H1 (cell line): ENCODE data around the gene GFAP. TPM values are rescaled to one million over a fixed set of nuclear protein-coding genes. Genes with fewer than 3 reads are reported as not detected.
A peak's percentile ranks its signal among the peaks of the same experiment; 100 is the strongest.

ENCODE experiments used
- CTCF ChIA-PET: fragments of 300-600 bp; sonication (Branson Sonifier 250); formaldehyde crosslinking; loops from one replicate; lab custom pipeline; 2021; ENCODE audit not compliant: partially characterized antibody; lab: Charles Lee
- POLR2A ChIA-PET: fragments of 300-600 bp; sonication (Branson Sonifier 250); formaldehyde crosslinking; loops from one replicate; lab custom pipeline; 2021; ENCODE audit warnings: inconsistent platforms; ENCODE audit not compliant: partially characterized antibody; lab: Charles Lee
- DNase-seq, 2 experiments: peaks; one replicate each; pipeline versions ENCODE4 v3.0.0 to v3.0.0-alpha.2; 2010 to 2022; ENCODE audit warnings: low spot score in 2 of 2, low read depth in 1 of 2, mixed read lengths in 1 of 2
- FAIRE-seq: peaks from 2 replicates; lab custom pipeline; 2011; peaks lifted over from hg19 to GRCh38; lab: Jason Lieb, UNC
- H2AFZ ChIP-seq: 2 replicates; pipeline ENCODE4 v1.8.1; 2012; ENCODE audit warnings: low read length, inconsistent platforms
- H2AK5ac ChIP-seq: 2 replicates; pipeline ENCODE4 v1.6.1; 2013; ENCODE audit warnings: low read depth, low read length
- H2BK120ac ChIP-seq: replicated peaks from 2 replicates; pipeline ENCODE3; 2013; ENCODE audit warnings: low read depth, low read length, inconsistent platforms
- H2BK12ac ChIP-seq: 2 replicates; pipeline ENCODE4 v1.6.1; 2013; ENCODE audit warnings: low read depth, low read length
- H2BK15ac ChIP-seq: 2 replicates; pipeline ENCODE4 v1.6.1; 2013; ENCODE audit warnings: low read length
- H2BK20ac ChIP-seq: 2 replicates; pipeline ENCODE4 v1.6.1; 2013; ENCODE audit warnings: low read length
- H2BK5ac ChIP-seq: 2 replicates; pipeline ENCODE4 v1.6.1; 2013; ENCODE audit warnings: low read depth, low read length
- H3K14ac ChIP-seq: 2 replicates; pipeline ENCODE4 v1.6.1; 2013; ENCODE audit warnings: inconsistent platforms; ENCODE audit not compliant: insufficient read length
- H3K18ac ChIP-seq: 2 replicates; pipeline ENCODE4 v1.6.1; 2013; ENCODE audit warnings: low read length; ENCODE audit errors: extremely low read depth
- H3K23ac ChIP-seq: 2 replicates; pipeline ENCODE4 v1.6.1; 2013; ENCODE audit warnings: inconsistent platforms; ENCODE audit not compliant: insufficient read length
- H3K23me2 ChIP-seq: 2 replicates; pipeline ENCODE4 v1.6.1; 2013; ENCODE audit warnings: low read depth, low read length
- H3K27ac ChIP-seq: 2 replicates; pipeline ENCODE4 v1.6.1; 2011; ENCODE audit warnings: low read depth, low read length, inconsistent platforms
- H3K27me3 ChIP-seq, 4 experiments: replicated peaks in 1 of 4; 1 replicate in 1 of 4; 2 replicates in 3 of 4; pipeline versions ENCODE4 v1.6.1 to v1.8.1; 2011 to 2013; ENCODE audit warnings: low read length in 3 of 4, mild to moderate bottlenecking in 3 of 4, inconsistent platforms in 2 of 4, mixed read lengths in 2 of 4, moderate library complexity in 1 of 4; ENCODE audit not compliant: control insufficient read depth in 3 of 4, insufficient read depth in 3 of 4; ENCODE audit errors: extremely low read depth in 1 of 4
- H3K36me3 ChIP-seq, 4 experiments: 2 replicates each; pipeline versions ENCODE4 v1.6.1 to v1.8.1; 2011 to 2013; ENCODE audit warnings: mild to moderate bottlenecking in 4 of 4, low read length in 3 of 4, moderate library complexity in 2 of 4, control low read depth in 1 of 4, inconsistent platforms in 1 of 4; ENCODE audit not compliant: insufficient read depth in 4 of 4, control insufficient read depth in 2 of 4
- H3K4ac ChIP-seq: replicated peaks from 2 replicates; pipeline ENCODE3; 2013; ENCODE audit warnings: low read length, low read depth, mixed read lengths, inconsistent platforms; ENCODE audit not compliant: insufficient read length
- H3K4me1 ChIP-seq, 4 experiments: replicated peaks in 1 of 4; 1 replicate in 1 of 4; 2 replicates in 3 of 4; pipeline versions ENCODE4 v1.6.1 to v1.8.1; 2011 to 2013; ENCODE audit warnings: low read length in 3 of 4, inconsistent platforms in 2 of 4, mixed read lengths in 1 of 4; ENCODE audit not compliant: insufficient read depth in 4 of 4, control insufficient read depth in 3 of 4
- H3K4me2 ChIP-seq, 2 experiments: 2 replicates each; pipeline versions ENCODE4 v1.6.1 to v1.8.1; 2011 to 2013; ENCODE audit warnings: low read depth in 2 of 2, low read length in 2 of 2, control low read depth in 1 of 2, inconsistent platforms in 1 of 2, mild to moderate bottlenecking in 1 of 2; ENCODE audit not compliant: insufficient read depth in 1 of 2
- H3K4me3 ChIP-seq, 4 experiments: fragments of 200-600, 300-600 bp in 1 of 4; sonication (generic), shearing (Covaris generic), sonication (Bioruptor Twin) in 1 of 4; 2 replicates each; pipeline versions ENCODE4 v1.5.1 to v1.8.1; 2011 to 2016; ENCODE audit warnings: low read length in 4 of 4, low read depth in 3 of 4, control low read depth in 2 of 4, inconsistent platforms in 2 of 4, mild to moderate bottlenecking in 2 of 4, mixed read lengths in 1 of 4, moderate library complexity in 1 of 4; ENCODE audit not compliant: insufficient read depth in 2 of 4; ENCODE audit errors: extremely low read depth in 1 of 4
- H3K56ac ChIP-seq: replicated peaks from 2 replicates; pipeline ENCODE3; 2013; ENCODE audit warnings: low read depth, mild to moderate bottlenecking, mixed read lengths, low read length, inconsistent platforms; ENCODE audit not compliant: insufficient read length
- H3K79me1 ChIP-seq: 2 replicates; pipeline ENCODE4 v1.6.1; 2013; ENCODE audit warnings: low read depth, low read length, control low read depth
- H3K79me2 ChIP-seq, 2 experiments: 2 replicates each; pipeline versions ENCODE4 v1.6.1 to v1.8.1; 2012 to 2013; ENCODE audit warnings: low read length in 2 of 2, mild to moderate bottlenecking in 2 of 2, inconsistent platforms in 1 of 2; ENCODE audit not compliant: insufficient read depth in 2 of 2, control insufficient read depth in 1 of 2
- H3K9ac ChIP-seq, 4 experiments: replicated peaks in 1 of 4; 1 replicate in 1 of 4; 2 replicates in 3 of 4; pipeline versions ENCODE4 v1.6.1 to v1.8.1; 2011 to 2013; ENCODE audit warnings: low read depth in 3 of 4, low read length in 3 of 4, control low read depth in 2 of 4, mild to moderate bottlenecking in 2 of 4, moderate library complexity in 2 of 4, inconsistent platforms in 1 of 4; ENCODE audit errors: extremely low read depth in 1 of 4
- H3K9me3 ChIP-seq, 2 experiments: 2 replicates each; pipeline versions ENCODE4 v1.6.1 to v1.8.1; 2012 to 2013; ENCODE audit warnings: mild to moderate bottlenecking in 2 of 2, moderate library complexity in 2 of 2, control low read depth in 1 of 2, inconsistent platforms in 1 of 2, low read depth in 1 of 2, low read length in 1 of 2, mixed read lengths in 1 of 2; ENCODE audit not compliant: insufficient read depth in 2 of 2
- H4K20me1 ChIP-seq, 2 experiments: replicated peaks in 1 of 2; 2 replicates each; pipeline versions ENCODE3 to v1.8.1; 2011 to 2013; ENCODE audit warnings: inconsistent platforms in 2 of 2, low read length in 2 of 2, mild to moderate bottlenecking in 1 of 2; ENCODE audit not compliant: insufficient read depth in 2 of 2, control insufficient read depth in 1 of 2
- H4K5ac ChIP-seq: 2 replicates; pipeline ENCODE4 v1.6.1; 2013; ENCODE audit warnings: low read length, low read depth, mixed read lengths, inconsistent platforms; ENCODE audit not compliant: insufficient read length
- H4K8ac ChIP-seq: 2 replicates; pipeline ENCODE4 v1.8.0; 2013; ENCODE audit warnings: mild to moderate bottlenecking, moderate library complexity, low read length, inconsistent platforms; ENCODE audit not compliant: insufficient read depth; ENCODE audit errors: extremely low read depth
- H4K91ac ChIP-seq: replicated peaks from 2 replicates; pipeline ENCODE3; 2013; ENCODE audit warnings: low read length, mixed read lengths, inconsistent platforms; ENCODE audit not compliant: insufficient read length
- ASH2L ChIP-seq: fragments of 200-600, 300-600 bp; sonication (generic); IDR thresholded peaks from one replicate; pipeline ENCODE4 v1.7.1; 2017; ENCODE audit warnings: low read length
- CBX5 ChIP-seq: fragments of 300-800, 300-1000 bp; sonication (generic); IDR thresholded peaks from 2 replicates; pipeline ENCODE4 v1.7.1; 2016; ENCODE audit warnings: antibody characterized with exemption, low read length, low read depth
- KDM4A ChIP-seq: IDR thresholded peaks from one replicate; pipeline ENCODE4 v1.7.1; 2012; ENCODE audit warnings: low read depth, mild to moderate bottlenecking, moderate library complexity, low read length, inconsistent platforms; ENCODE audit not compliant: severe bottlenecking
- RXRA ChIP-seq: IDR thresholded peaks from 2 replicates; pipeline ENCODE4 v1.6.1; 2011; ENCODE audit warnings: low read depth, mild to moderate bottlenecking, low read length, moderate library complexity; ENCODE audit not compliant: insufficient read depth
- SIX5 ChIP-seq: IDR thresholded peaks from 2 replicates; pipeline ENCODE4 v1.6.1; 2011; ENCODE audit warnings: mild to moderate bottlenecking, low read depth, low read length
- SUZ12 ChIP-seq: fragments of 200-600 bp; sonication (generic); IDR thresholded peaks from 2 replicates; pipeline ENCODE4 v1.6.1; 2012; ENCODE audit warnings: mild to moderate bottlenecking, inconsistent platforms, low read length, moderate library complexity, mixed read lengths
- TCF12 ChIP-seq: IDR thresholded peaks from 2 replicates; pipeline ENCODE4 v1.6.1; 2011; ENCODE audit warnings: low read depth, mild to moderate bottlenecking, low read length
- YY1 ChIP-seq: IDR thresholded peaks from 2 replicates; pipeline ENCODE4 v1.6.1; 2011; ENCODE audit warnings: low read depth, mild to moderate bottlenecking, low read length
- WGBS, 2 experiments: shearing (Covaris generic) in 1 of 2; methylation state at CpG; one replicate each; pipeline versions ENCODE4 v1.1.6 to v1.1.7; 2013 to 2015; ENCODE audit warnings: low lambda C conversion rate in 2 of 2, mixed read lengths in 2 of 2, inconsistent platforms in 1 of 2, low coverage in 1 of 2, missing lambda C conversion rate in 1 of 2; ENCODE audit not compliant: insufficient replicate concordance in 2 of 2, insufficient coverage in 1 of 2, insufficient read length in 1 of 2; ENCODE audit errors: extremely low coverage in 1 of 2, missing lambda C conversion rate in 1 of 2; 5-methylcytosine and 5-hydroxymethylcytosine counted together
- long read RNA-seq, 2 experiments: library from RNA in 1 of 2; library from capped mRNA in 1 of 2; stranded (forward); transcript quantifications; one replicate each; pipeline ENCODE4 v2.0.0, GENCODE V29; 2021; ENCODE audit warnings: inconsistent platforms in 1 of 2
- polyA minus RNA-seq, 3 experiments: library from RNA; depleted of rRNA, polyadenylated mRNA; stranded (reverse); fragments of >200 nt; gene quantifications; 1 replicate in 2 of 3; 2 replicates in 1 of 3; pipeline ENCODE4 v1.2.3, GENCODE V29; 2011
- polyA plus RNA-seq, 7 experiments: library from polyadenylated mRNA; depleted of rRNA in 3 of 7; stranded (reverse) in 5 of 7; unstranded in 2 of 7; fragments of >200 nt in 5 of 7; fragments of 200-250 nt in 2 of 7; gene quantifications; 1 replicate in 5 of 7; 2 replicates in 1 of 7; 4 replicates in 1 of 7; pipeline versions ENCODE4 v1.2.1 to v1.2.3, GENCODE V29; 2011 to 2013; ENCODE audit warnings: missing spikeins in 2 of 7, mixed read lengths in 2 of 7
- total RNA-seq: library from RNA; stranded (reverse); fragmentation: NEBNext Ultra II Directional; extraction: Animal tissue kit (Norgen Biotek cat#: 25700); gene quantifications from 2 replicates; pipeline ENCODE4 v1.2.1, GENCODE V29; 2021
- TF ChIP-seq, protein P1 (sequence below), 3 experiments: IDR thresholded peaks; 1 replicate in 2 of 3; 2 replicates in 1 of 3; pipeline versions ENCODE4 v1.5.1 to v1.6.1; 2011; ENCODE audit warnings: low read length in 3 of 3, mild to moderate bottlenecking in 3 of 3, inconsistent platforms in 2 of 3, low read depth in 1 of 3, moderate library complexity in 1 of 3; ENCODE audit not compliant: insufficient read depth in 1 of 3; ENCODE audit errors: control extremely low read depth in 1 of 3

Gene GFAP
- total RNA-seq (1.3 and 1.6 TPM in 2 replicates), polyA plus RNA-seq (2011; rRNA removed) (1.5 and 2.4 TPM in 2 replicates), polyA minus RNA-seq (2011; rRNA and poly(A)+ RNA removed) (0.13 and 0.66 TPM in 2 replicates)
- polyA plus RNA-seq (2011; cell fraction: cytosol; rRNA removed) = 2.4 TPM
- polyA plus RNA-seq (2011; cell fraction: nucleus; rRNA removed) = 2.7 TPM
- polyA plus RNA-seq (2012, experiment 1 of 2) = 0.75 to 2.3 TPM (median 2.0 TPM) in 4 replicates
- polyA plus RNA-seq (2012, experiment 2 of 2) = 1.8 TPM
- polyA plus RNA-seq (2013, experiment 1 of 2) = 1.3 TPM
- polyA plus RNA-seq (2013, experiment 2 of 2) = 0.98 TPM
- polyA minus RNA-seq (2011; cell fraction: cytosol; rRNA and poly(A)+ RNA removed) = not detected
- 1.2 TPM for polyA minus RNA-seq (2011; cell fraction: nucleus; rRNA and poly(A)+ RNA removed)
- long read RNA-seq, experiment 1 = 0 reads
- long read RNA-seq, experiment 2, partial matches to known transcripts = 0 of 1 reads
- long read RNA-seq, experiment 2, other reads (novel, unspliced or antisense) = 0 of 1 reads

DNA sequence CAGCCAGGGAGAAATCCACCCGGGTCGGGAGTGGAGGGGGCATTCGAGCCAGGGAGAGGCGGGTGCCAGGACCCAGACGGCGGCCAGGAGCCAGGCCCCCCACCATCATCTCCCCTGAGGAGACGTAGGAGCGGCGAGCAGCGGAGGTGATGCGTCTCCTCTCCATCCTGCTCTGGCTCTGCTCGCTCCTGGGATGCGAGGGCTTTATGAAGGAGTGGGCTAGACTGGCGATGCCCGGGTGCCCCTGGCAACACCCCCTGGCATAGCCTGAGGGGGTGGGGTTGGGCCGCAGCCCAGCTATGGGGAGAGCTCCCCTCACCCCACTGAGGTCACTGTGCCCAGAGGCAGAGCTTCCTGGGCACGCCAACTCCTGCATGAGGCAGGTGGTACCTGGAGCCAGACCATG is at the start of gene GFAP:
Gene GFAP (minus strand): TSS at position 180 of the 406 bp plus-strand sequence. CDS start 14 bp downstream, at position 166.
- Histone ChIP-seq H2AFZ (no peak within 1 kb of the TSS), H3K23ac (no peak within 1 kb of the TSS), H2AK5ac (no peak within 1 kb of the TSS), H3K4me2 (no peak within 1 kb of the TSS), H3K23me2 (peaks cover 6% of the 10 kb centered on the region), H3K56ac (no peak within 1 kb of the TSS), H4K91ac (no peak within 1 kb of the TSS), H2BK12ac (0 out of 2 replicates have a peak within 1 kb of the TSS, but pooled peaks have one; percentile 84), H3K79me1 (no peaks in the 10 kb centered on the region), H4K20me1 (no peaks in the 10 kb centered on the region), H3K27ac (no peak within 1 kb of the TSS), H3K36me3 (no peaks in the 10 kb centered on the region), H2BK120ac (no peak within 1 kb of the TSS), H3K4me3 (no peak within 1 kb of the TSS), H3K4ac (no peak within 1 kb of the TSS), H3K4me1 (peaks cover 0 to 7% (median 6%) of the 10 kb centered on the region in 4 experiments; a peak in 5 of 7 replicates), H4K8ac (no peak within 1 kb of the TSS; the same call in 1 of the 2 replicates), H3K18ac (no peak within 1 kb of the TSS), H3K79me2 (no peaks in the 10 kb centered on the region), H3K9ac (no peak within 1 kb of the TSS), H2BK15ac (no peak within 1 kb of the TSS), H3K9me3 (no peaks in the 10 kb centered on the region), H4K5ac (no peak within 1 kb of the TSS), H3K27me3 (peaks cover 0 to 21% (median 14%) of the 10 kb centered on the region in 4 experiments; a peak in 6 of 7 replicates), H2BK20ac (no peak within 1 kb of the TSS), H3K14ac (no peak within 1 kb of the TSS), H2BK5ac (no peak within 1 kb of the TSS)
- ChIA-PET CTCF (interaction anchor here (0.6 to 3.6 kb wide), 6 partner anchors 13 to 339 kb away, joined by 3 to 29 read pairs (median 3); no protein-coding TSS in a partner anchor), POLR2A (no interaction called here)
- no peak for DNase-seq
- 83% methylated on average over 15 of the region's 17 CpGs; no CpG with 5 or more reads in 1 of the 2 experiments for WGBS, 2 experiments
- FAIRE-seq = no peak
- TF ChIP-seq YY1 (no peak), SIX5 (no peak), SUZ12 (no peak), KDM4A (no peak), TCF12 (no peak), RXRA (no peak), ASH2L (no peak), CBX5 (no peak)
- TF ChIP-seq, protein P1, sequence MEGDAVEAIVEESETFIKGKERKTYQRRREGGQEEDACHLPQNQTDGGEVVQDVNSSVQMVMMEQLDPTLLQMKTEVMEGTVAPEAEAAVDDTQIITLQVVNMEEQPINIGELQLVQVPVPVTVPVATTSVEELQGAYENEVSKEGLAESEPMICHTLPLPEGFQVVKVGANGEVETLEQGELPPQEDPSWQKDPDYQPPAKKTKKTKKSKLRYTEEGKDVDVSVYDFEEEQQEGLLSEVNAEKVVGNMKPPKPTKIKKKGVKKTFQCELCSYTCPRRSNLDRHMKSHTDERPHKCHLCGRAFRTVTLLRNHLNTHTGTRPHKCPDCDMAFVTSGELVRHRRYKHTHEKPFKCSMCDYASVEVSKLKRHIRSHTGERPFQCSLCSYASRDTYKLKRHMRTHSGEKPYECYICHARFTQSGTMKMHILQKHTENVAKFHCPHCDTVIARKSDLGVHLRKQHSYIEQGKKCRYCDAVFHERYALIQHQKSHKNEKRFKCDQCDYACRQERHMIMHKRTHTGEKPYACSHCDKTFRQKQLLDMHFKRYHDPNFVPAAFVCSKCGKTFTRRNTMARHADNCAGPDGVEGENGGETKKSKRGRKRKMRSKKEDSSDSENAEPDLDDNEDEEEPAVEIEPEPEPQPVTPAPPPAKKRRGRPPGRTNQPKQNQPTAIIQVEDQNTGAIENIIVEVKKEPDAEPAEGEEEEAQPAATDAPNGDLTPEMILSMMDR (IDR thresholded peaks at IDR 0.05; ENCODE audit: control extremely low read depth in 1 of 3, insufficient read depth in 1 of 3, low read depth in 1 of 3, low read length in 3 of 3) = no peak
